Left ventricle myocardium inferior (tissue), 1 donor: ENCODE results near the gene TAF4. TPM values are rescaled to one million over a fixed set of nuclear protein-coding genes. Genes with fewer than 3 reads are reported as not detected.
A peak's percentile ranks its signal among the peaks of the same experiment; 100 is the strongest.

Experiments used
- DNase-seq: peaks from one replicate; pipeline ENCODE4 v3.0.0-alpha.2; 2020
- H3K27ac ChIP-seq: fragments of 200-600 bp; replicated peaks from 2 replicates; pipeline ENCODE4 v1.8.0; 2021
- H3K27me3 ChIP-seq: fragments of 200-600 bp; 2 replicates; pipeline ENCODE4 v1.8.0; 2021; ENCODE audit warnings: low read depth
- H3K36me3 ChIP-seq: fragments of 200-600 bp; 2 replicates; pipeline ENCODE4 v1.8.0; 2021
- H3K4me1 ChIP-seq: fragments of 200-600 bp; 2 replicates; pipeline ENCODE4 v1.8.0; 2021
- H3K4me3 ChIP-seq: fragments of 200-600 bp; 2 replicates; pipeline ENCODE4 v1.8.0; 2021; ENCODE audit warnings: mild to moderate bottlenecking, moderate library complexity
- H3K9me3 ChIP-seq: fragments of 200-600 bp; replicated peaks from 2 replicates; pipeline ENCODE4 v1.8.0; 2021
- intact Hi-C: fragments of 100-400 bp; cut with micrococcal nuclease; formaldehyde crosslinking; loops from one replicate; pipeline ENCODE4 v1.11.0; 2022
- long read RNA-seq: library from polyadenylated mRNA; unstranded; transcript quantifications from one replicate; pipeline ENCODE4 v2.0.0, GENCODE V29; 2021
- total RNA-seq: library from RNA; stranded (reverse); fragmentation: NEBNext Ultra II Directional; extraction: Animal tissue kit (Norgen Biotek cat#: 25700); gene quantifications from one replicate; pipeline ENCODE4 v1.2.1, GENCODE V29; 2021
- TF ChIP-seq, protein P1 (sequence below): fragments of 200-600 bp; IDR thresholded peaks from 2 replicates; pipeline ENCODE4 v1.8.0; 2021; ENCODE audit warnings: antibody characterized with exemption, mild to moderate bottlenecking, borderline replicate concordance
- donor health status: DM: no; HTN: yes; CAD: no; lungs with severe emphysema.

Gene TAF4
- 11.8 TPM for total RNA-seq
- long read RNA-seq, partial matches to known transcripts, result 2 of 3 reads
- long read RNA-seq, other reads (novel, unspliced or antisense), result 1 of 3 reads

GRCh38 chr20:62065674-62066338 lies at the start of gene TAF4:
TAF4 (minus strand) TSS chr20:62065881; CDS start chr20:62065810, 71 bp downstream.
- no peaks in the 10 kb centered on the region for H3K9me3 ChIP-seq
- H3K4me3 ChIP-seq, result peak within 1 kb of the TSS; percentile 80
- intact Hi-C loops, result loop anchor here (10.0 kb wide), 1 partner anchor 59 kb away; the partner anchor contains the start of gene LSM14B
- peak; percentile 75 for DNase-seq
- peaks cover 45% of the 10 kb centered on the region for H3K4me1 ChIP-seq
- H3K36me3 ChIP-seq, result no peaks in the 10 kb centered on the region
- H3K27me3 ChIP-seq, result no peaks in the 10 kb centered on the region
- peak within 1 kb of the TSS; percentile 95 for H3K27ac ChIP-seq
- TF ChIP-seq, protein P1, sequence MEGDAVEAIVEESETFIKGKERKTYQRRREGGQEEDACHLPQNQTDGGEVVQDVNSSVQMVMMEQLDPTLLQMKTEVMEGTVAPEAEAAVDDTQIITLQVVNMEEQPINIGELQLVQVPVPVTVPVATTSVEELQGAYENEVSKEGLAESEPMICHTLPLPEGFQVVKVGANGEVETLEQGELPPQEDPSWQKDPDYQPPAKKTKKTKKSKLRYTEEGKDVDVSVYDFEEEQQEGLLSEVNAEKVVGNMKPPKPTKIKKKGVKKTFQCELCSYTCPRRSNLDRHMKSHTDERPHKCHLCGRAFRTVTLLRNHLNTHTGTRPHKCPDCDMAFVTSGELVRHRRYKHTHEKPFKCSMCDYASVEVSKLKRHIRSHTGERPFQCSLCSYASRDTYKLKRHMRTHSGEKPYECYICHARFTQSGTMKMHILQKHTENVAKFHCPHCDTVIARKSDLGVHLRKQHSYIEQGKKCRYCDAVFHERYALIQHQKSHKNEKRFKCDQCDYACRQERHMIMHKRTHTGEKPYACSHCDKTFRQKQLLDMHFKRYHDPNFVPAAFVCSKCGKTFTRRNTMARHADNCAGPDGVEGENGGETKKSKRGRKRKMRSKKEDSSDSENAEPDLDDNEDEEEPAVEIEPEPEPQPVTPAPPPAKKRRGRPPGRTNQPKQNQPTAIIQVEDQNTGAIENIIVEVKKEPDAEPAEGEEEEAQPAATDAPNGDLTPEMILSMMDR, result no peak

- H3K27me3 ChIP-seq, result peaks cover 45% of the 10 kb centered on the region
- no peaks in the 10 kb centered on the region for H3K36me3 ChIP-seq
- H3K9me3 ChIP-seq, result peaks cover 36% of the 10 kb centered on the region
- peaks cover 26% of the 10 kb centered on the region for H3K4me1 ChIP-seq
- no peak overlapping the region for H3K27ac ChIP-seq
- no peak for DNase-seq
- H3K4me3 ChIP-seq, result no peak overlapping the region
- TF ChIP-seq, protein P1, result no peak
- intact Hi-C loops, result no loop called here
Observed at GRCh38 chr20:62114894-62115293, 49.2 kb upstream of the TAF4 start.

DNA sequence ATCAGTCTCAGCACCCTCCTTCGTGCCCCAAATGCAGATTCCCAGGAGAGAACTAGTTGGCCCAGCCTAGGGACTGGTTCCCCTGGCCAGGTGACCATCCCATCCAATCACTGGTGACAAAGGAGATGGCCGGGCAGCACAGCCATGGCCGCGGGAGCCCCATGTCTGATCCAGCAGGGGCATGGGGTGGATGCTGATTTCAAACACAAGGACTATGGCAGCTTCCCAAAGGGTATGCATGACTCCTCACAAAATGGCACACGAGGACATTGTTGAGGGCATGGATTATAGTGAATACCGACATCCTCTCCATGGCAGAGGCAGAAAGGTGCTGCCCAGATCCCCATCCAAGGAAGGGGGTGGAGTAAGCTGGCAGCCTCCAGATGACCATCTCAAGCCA lies 46.7 kb upstream of the TAF4 start:
- H3K9me3 ChIP-seq, result peaks cover 61% of the 10 kb centered on the region
- TF ChIP-seq, protein P1, result no peak
- H3K27ac ChIP-seq, result no peak overlapping the region
- H3K36me3 ChIP-seq, result no peaks in the 10 kb centered on the region
- H3K4me1 ChIP-seq, result peaks cover 7% of the 10 kb centered on the region
- H3K4me3 ChIP-seq, result no peak overlapping the region
- intact Hi-C loops, result no loop called here
- H3K27me3 ChIP-seq, result peaks cover 27% of the 10 kb centered on the region
- DNase-seq, result no peak

GRCh38 chr20:62111148-62111547 lies 45.5 kb upstream of the TAF4 start:
- Histone ChIP-seq H3K4me3 (no peak overlapping the region), H3K9me3 (peaks cover 73% of the 10 kb centered on the region), H3K36me3 (no peaks in the 10 kb centered on the region), H3K4me1 (no peaks in the 10 kb centered on the region), H3K27me3 (peaks cover 16% of the 10 kb centered on the region), H3K27ac (no peak overlapping the region)
- TF ChIP-seq, protein P1, result no peak
- intact Hi-C loops, result no loop called here
- DNase-seq, result no peak

DNA sequence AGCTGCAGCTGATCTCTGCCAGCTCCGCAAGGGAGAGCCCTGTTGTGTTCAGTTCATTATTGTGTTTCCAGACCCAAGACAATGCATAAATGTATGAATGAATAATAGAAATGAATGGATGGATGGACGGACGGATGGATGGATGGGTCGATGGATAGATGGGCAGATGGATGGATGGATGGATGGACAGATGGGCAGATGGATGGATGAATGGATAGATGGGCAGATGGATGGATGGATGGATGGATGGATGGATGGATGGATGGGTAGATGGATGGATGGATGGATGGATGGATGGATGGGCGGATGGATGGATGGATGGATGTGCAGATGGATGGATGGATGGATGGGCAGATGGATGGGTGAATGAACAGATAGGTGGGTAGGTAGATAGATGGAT lies 39.9 kb upstream of the TAF4 start:
- TF ChIP-seq, protein P1, result no peak
- H3K27me3 ChIP-seq, result peaks cover 29% of the 10 kb centered on the region
- H3K9me3 ChIP-seq, result peaks cover 66% of the 10 kb centered on the region
- intact Hi-C loops, result no loop called here
- DNase-seq, result no peak
- no peak overlapping the region for H3K4me3 ChIP-seq
- H3K27ac ChIP-seq, result no peak overlapping the region
- H3K36me3 ChIP-seq, result no peaks in the 10 kb centered on the region
- H3K4me1 ChIP-seq, result no peaks in the 10 kb centered on the region
